Measurements from ENCODE around the gene ERAL1. TPM values are rescaled to one million over a fixed set of nuclear protein-coding genes. Genes with fewer than 3 reads are reported as not detected.
A peak's percentile ranks its signal among the peaks of the same experiment; 100 is the strongest.

ERAL1 gene
- total and polyA plus RNA-seq, 2 of the 13 experiments (the other 11 are each of a cell fraction or from before 2014, with no cell fraction given), result 46.9 to 72.2 TPM

DNA sequence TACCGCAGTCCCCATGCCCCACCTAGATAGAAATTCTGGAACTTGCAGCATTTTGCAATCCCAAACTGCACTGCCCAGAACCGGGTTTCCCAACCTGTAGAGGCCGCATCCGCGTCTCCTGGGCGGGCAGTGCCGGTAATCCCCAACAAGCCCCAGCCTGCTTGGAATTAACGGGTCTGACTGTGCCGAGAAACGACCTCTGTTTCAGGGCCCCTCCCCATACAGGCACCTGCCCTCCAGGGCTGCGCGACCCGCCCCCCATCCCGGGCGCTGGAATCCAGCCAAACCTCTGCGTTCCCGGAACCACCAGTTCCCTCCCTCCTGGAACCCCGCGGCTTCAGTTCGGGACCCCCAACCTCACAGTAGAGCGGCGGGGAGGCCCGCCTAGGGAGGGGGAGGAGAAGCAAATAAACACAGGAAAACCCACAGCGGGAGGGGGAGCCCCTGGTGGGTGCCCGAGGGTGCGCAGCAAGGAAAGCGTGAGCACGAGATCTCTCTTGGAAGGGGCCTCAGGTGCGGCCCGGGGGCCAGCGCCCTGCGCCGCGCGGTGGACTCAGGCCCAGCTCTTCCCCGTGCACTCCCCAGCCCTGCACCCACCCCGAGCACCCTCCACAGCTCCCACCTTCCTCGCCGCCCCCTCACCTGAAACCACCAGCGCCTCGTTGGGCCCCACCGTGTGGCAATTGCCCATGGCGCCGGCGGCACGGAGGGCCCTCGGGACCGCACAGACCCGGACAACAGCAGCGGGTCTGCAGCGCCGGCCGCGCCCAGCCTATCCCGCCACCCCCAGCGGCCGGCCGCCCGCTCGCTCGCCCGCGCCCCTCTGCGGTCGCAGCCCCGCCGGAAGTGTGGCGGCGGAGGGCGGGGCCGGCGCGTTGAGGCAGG lies 42.3 kb downstream of the ERAL1 start, which contains the start of gene FLOT2 (continued):
- TF ChIP-seq, protein P1, sequence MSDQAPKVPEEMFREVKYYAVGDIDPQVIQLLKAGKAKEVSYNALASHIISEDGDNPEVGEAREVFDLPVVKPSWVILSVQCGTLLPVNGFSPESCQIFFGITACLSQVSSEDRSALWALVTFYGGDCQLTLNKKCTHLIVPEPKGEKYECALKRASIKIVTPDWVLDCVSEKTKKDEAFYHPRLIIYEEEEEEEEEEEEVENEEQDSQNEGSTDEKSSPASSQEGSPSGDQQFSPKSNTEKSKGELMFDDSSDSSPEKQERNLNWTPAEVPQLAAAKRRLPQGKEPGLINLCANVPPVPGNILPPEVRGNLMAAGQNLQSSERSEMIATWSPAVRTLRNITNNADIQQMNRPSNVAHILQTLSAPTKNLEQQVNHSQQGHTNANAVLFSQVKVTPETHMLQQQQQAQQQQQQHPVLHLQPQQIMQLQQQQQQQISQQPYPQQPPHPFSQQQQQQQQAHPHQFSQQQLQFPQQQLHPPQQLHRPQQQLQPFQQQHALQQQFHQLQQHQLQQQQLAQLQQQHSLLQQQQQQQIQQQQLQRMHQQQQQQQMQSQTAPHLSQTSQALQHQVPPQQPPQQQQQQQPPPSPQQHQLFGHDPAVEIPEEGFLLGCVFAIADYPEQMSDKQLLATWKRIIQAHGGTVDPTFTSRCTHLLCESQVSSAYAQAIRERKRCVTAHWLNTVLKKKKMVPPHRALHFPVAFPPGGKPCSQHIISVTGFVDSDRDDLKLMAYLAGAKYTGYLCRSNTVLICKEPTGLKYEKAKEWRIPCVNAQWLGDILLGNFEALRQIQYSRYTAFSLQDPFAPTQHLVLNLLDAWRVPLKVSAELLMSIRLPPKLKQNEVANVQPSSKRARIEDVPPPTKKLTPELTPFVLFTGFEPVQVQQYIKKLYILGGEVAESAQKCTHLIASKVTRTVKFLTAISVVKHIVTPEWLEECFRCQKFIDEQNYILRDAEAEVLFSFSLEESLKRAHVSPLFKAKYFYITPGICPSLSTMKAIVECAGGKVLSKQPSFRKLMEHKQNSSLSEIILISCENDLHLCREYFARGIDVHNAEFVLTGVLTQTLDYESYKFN (CRISPR knock-in tag; conservative IDR thresholded peaks at IDR 0.05), result peak; percentile 24; the same call in 1 of the 2 replicates
- TF ChIP-seq TCF12 (IDR thresholded peaks at IDR 0.05) (no peak), TCF12 (CRISPR knock-in tag; IDR thresholded peaks at IDR 0.05) (no peak), SETDB1 (CRISPR knock-in tag; IDR thresholded peaks at IDR 0.05; ENCODE audit: borderline replicate concordance) (no peak), ZNF138 (CRISPR knock-in tag; IDR thresholded peaks at IDR 0.05; ENCODE audit: low read depth) (peak; percentile 67; the same call in 1 of the 2 replicates), MTF1 (CRISPR knock-in tag; IDR thresholded peaks at IDR 0.05) (no peak), ZNF546 (CRISPR knock-in tag; conservative IDR thresholded peaks at IDR 0.05) (no peak; the same call in 1 of the 2 replicates), NR1H2 (CRISPR knock-in tag; IDR thresholded peaks at IDR 0.05; ENCODE audit: borderline replicate concordance, low read depth) (no peak), HOXA5 (CRISPR knock-in tag; IDR thresholded peaks at IDR 0.05) (peak; percentile 41; the same call in 1 of the 2 replicates), ZNF660 (CRISPR knock-in tag; IDR thresholded peaks at IDR 0.05; ENCODE audit: borderline replicate concordance, low read depth) (no peak), ZNF782 (CRISPR knock-in tag; IDR thresholded peaks at IDR 0.05; ENCODE audit: borderline replicate concordance) (no peak)
- TF ChIP-seq, protein P2, sequence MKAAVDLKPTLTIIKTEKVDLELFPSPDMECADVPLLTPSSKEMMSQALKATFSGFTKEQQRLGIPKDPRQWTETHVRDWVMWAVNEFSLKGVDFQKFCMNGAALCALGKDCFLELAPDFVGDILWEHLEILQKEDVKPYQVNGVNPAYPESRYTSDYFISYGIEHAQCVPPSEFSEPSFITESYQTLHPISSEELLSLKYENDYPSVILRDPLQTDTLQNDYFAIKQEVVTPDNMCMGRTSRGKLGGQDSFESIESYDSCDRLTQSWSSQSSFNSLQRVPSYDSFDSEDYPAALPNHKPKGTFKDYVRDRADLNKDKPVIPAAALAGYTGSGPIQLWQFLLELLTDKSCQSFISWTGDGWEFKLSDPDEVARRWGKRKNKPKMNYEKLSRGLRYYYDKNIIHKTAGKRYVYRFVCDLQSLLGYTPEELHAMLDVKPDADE (CRISPR knock-in tag; IDR thresholded peaks at IDR 0.05), result no peak
- TF ChIP-seq, protein P3, sequence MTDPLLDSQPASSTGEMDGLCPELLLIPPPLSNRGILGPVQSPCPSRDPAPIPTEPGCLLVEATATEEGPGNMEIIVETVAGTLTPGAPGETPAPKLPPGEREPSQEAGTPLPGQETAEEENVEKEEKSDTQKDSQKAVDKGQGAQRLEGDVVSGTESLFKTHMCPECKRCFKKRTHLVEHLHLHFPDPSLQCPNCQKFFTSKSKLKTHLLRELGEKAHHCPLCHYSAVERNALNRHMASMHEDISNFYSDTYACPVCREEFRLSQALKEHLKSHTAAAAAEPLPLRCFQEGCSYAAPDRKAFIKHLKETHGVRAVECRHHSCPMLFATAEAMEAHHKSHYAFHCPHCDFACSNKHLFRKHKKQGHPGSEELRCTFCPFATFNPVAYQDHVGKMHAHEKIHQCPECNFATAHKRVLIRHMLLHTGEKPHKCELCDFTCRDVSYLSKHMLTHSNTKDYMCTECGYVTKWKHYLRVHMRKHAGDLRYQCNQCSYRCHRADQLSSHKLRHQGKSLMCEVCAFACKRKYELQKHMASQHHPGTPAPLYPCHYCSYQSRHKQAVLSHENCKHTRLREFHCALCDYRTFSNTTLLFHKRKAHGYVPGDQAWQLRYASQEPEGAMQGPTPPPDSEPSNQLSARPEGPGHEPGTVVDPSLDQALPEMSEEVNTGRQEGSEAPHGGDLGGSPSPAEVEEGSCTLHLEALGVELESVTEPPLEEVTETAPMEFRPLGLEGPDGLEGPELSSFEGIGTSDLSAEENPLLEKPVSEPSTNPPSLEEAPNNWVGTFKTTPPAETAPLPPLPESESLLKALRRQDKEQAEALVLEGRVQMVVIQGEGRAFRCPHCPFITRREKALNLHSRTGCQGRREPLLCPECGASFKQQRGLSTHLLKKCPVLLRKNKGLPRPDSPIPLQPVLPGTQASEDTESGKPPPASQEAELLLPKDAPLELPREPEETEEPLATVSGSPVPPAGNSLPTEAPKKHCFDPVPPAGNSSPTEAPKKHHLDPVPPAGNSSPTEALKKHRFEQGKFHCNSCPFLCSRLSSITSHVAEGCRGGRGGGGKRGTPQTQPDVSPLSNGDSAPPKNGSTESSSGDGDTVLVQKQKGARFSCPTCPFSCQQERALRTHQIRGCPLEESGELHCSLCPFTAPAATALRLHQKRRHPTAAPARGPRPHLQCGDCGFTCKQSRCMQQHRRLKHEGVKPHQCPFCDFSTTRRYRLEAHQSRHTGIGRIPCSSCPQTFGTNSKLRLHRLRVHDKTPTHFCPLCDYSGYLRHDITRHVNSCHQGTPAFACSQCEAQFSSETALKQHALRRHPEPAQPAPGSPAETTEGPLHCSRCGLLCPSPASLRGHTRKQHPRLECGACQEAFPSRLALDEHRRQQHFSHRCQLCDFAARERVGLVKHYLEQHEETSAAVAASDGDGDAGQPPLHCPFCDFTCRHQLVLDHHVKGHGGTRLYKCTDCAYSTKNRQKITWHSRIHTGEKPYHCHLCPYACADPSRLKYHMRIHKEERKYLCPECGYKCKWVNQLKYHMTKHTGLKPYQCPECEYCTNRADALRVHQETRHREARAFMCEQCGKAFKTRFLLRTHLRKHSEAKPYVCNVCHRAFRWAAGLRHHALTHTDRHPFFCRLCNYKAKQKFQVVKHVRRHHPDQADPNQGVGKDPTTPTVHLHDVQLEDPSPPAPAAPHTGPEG (CRISPR knock-in tag; IDR thresholded peaks at IDR 0.05), result peak; percentile 72; the same call in 1 of the 2 replicates
- TF ChIP-seq, protein P4, sequence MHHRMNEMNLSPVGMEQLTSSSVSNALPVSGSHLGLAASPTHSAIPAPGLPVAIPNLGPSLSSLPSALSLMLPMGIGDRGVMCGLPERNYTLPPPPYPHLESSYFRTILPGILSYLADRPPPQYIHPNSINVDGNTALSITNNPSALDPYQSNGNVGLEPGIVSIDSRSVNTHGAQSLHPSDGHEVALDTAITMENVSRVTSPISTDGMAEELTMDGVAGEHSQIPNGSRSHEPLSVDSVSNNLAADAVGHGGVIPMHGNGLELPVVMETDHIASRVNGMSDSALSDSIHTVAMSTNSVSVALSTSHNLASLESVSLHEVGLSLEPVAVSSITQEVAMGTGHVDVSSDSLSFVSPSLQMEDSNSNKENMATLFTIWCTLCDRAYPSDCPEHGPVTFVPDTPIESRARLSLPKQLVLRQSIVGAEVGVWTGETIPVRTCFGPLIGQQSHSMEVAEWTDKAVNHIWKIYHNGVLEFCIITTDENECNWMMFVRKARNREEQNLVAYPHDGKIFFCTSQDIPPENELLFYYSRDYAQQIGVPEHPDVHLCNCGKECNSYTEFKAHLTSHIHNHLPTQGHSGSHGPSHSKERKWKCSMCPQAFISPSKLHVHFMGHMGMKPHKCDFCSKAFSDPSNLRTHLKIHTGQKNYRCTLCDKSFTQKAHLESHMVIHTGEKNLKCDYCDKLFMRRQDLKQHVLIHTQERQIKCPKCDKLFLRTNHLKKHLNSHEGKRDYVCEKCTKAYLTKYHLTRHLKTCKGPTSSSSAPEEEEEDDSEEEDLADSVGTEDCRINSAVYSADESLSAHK (CRISPR knock-in tag; IDR thresholded peaks at IDR 0.05; ENCODE audit: borderline replicate concordance), result no peak

Data from HepG2 (cell line).